ENCODE data around the gene ROCK2. TPM values are rescaled to one million over a fixed set of nuclear protein-coding genes. Genes with fewer than 3 reads are reported as not detected.

Gene ROCK2
- total and polyA plus RNA-seq, 2 donors (not counting 1 experiment from before 2014, with no cell fraction given), result 32.0 to 58.1 TPM

GRCh38 chr2:11159574-11160170, 184.8 kb downstream of the ROCK2 start:
- no peak for DNase-seq (ENCODE audit: low read depth in 2 of 2)
- no peak overlapping the region for H2AFZ ChIP-seq (ENCODE audit: low read length)
- no peaks in the 10 kb centered on the region for H4K20me1 ChIP-seq (ENCODE audit: control insufficient read depth, extremely low read depth, insufficient read depth, low read length)
- TF ChIP-seq EZH2 (IDR thresholded peaks at IDR 0.05; ENCODE audit: low read length, missing control alignments), result no peak
- TF ChIP-seq, protein P1, sequence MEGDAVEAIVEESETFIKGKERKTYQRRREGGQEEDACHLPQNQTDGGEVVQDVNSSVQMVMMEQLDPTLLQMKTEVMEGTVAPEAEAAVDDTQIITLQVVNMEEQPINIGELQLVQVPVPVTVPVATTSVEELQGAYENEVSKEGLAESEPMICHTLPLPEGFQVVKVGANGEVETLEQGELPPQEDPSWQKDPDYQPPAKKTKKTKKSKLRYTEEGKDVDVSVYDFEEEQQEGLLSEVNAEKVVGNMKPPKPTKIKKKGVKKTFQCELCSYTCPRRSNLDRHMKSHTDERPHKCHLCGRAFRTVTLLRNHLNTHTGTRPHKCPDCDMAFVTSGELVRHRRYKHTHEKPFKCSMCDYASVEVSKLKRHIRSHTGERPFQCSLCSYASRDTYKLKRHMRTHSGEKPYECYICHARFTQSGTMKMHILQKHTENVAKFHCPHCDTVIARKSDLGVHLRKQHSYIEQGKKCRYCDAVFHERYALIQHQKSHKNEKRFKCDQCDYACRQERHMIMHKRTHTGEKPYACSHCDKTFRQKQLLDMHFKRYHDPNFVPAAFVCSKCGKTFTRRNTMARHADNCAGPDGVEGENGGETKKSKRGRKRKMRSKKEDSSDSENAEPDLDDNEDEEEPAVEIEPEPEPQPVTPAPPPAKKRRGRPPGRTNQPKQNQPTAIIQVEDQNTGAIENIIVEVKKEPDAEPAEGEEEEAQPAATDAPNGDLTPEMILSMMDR (conservative IDR thresholded peaks at IDR 0.05 in 1 of 2, IDR thresholded peaks at IDR 0.05 in 1 of 2; ENCODE audit: low read depth in 1 of 2, low read length in 2 of 2), result no peak
- H3K27me3 ChIP-seq (ENCODE audit: control insufficient read depth, insufficient read depth, low read length), result no peaks in the 10 kb centered on the region
- H3K4me1 ChIP-seq (ENCODE audit: control insufficient read depth, extremely low read depth, insufficient read depth, low read length), result peaks cover 4% of the 10 kb centered on the region
- no peak overlapping the region for H3K4me3 ChIP-seq (replicated peaks in 1 of 4; ENCODE audit: control extremely low read depth in 1 of 4, insufficient read depth in 1 of 4, low read depth in 3 of 4, low read length in 4 of 4)
- H3K79me2 ChIP-seq (ENCODE audit: control insufficient read depth, insufficient read depth, low read length), result no peaks in the 10 kb centered on the region
- H3K27ac ChIP-seq (ENCODE audit: insufficient read depth, low read length), result no peak overlapping the region
- no peak overlapping the region for H3K4me2 ChIP-seq (ENCODE audit: extremely low read depth, insufficient read depth, low read length)
- no peak overlapping the region for H3K9ac ChIP-seq (ENCODE audit: insufficient read depth, low read length)
- no peaks in the 10 kb centered on the region for H3K36me3 ChIP-seq (ENCODE audit: control insufficient read depth, insufficient read depth, low read length)
- no peaks in the 10 kb centered on the region for H3K9me3 ChIP-seq (ENCODE audit: control insufficient read depth, insufficient read depth, low read depth, low read length)

GRCh38 chr2:11158916-11159573, 185.4 kb downstream of the ROCK2 start:
- no peak overlapping the region for H3K9ac ChIP-seq (ENCODE audit: insufficient read depth, low read length)
- H3K27me3 ChIP-seq (ENCODE audit: control insufficient read depth, insufficient read depth, low read length), result no peaks in the 10 kb centered on the region
- H3K36me3 ChIP-seq (ENCODE audit: control insufficient read depth, insufficient read depth, low read length), result no peaks in the 10 kb centered on the region
- no peak overlapping the region for H3K4me3 ChIP-seq (replicated peaks in 1 of 4; ENCODE audit: control extremely low read depth in 1 of 4, insufficient read depth in 1 of 4, low read depth in 3 of 4, low read length in 4 of 4)
- H3K27ac ChIP-seq (ENCODE audit: insufficient read depth, low read length), result no peak overlapping the region
- no peaks in the 10 kb centered on the region for H3K79me2 ChIP-seq (ENCODE audit: control insufficient read depth, insufficient read depth, low read length)
- peaks cover 8% of the 10 kb centered on the region for H3K4me1 ChIP-seq (ENCODE audit: control insufficient read depth, extremely low read depth, insufficient read depth, low read length)
- DNase-seq (ENCODE audit: low read depth in 2 of 2), result no peak
- no peak for TF ChIP-seq EZH2 (IDR thresholded peaks at IDR 0.05; ENCODE audit: low read length, missing control alignments)
- TF ChIP-seq, protein P1 (conservative IDR thresholded peaks at IDR 0.05 in 1 of 2, IDR thresholded peaks at IDR 0.05 in 1 of 2; ENCODE audit: low read depth in 1 of 2, low read length in 2 of 2), result no peak
- H4K20me1 ChIP-seq (ENCODE audit: control insufficient read depth, extremely low read depth, insufficient read depth, low read length), result no peaks in the 10 kb centered on the region
- H2AFZ ChIP-seq (ENCODE audit: low read length), result no peak overlapping the region
- no peaks in the 10 kb centered on the region for H3K9me3 ChIP-seq (ENCODE audit: control insufficient read depth, insufficient read depth, low read depth, low read length)
- no peak overlapping the region for H3K4me2 ChIP-seq (ENCODE audit: extremely low read depth, insufficient read depth, low read length)

DNA sequence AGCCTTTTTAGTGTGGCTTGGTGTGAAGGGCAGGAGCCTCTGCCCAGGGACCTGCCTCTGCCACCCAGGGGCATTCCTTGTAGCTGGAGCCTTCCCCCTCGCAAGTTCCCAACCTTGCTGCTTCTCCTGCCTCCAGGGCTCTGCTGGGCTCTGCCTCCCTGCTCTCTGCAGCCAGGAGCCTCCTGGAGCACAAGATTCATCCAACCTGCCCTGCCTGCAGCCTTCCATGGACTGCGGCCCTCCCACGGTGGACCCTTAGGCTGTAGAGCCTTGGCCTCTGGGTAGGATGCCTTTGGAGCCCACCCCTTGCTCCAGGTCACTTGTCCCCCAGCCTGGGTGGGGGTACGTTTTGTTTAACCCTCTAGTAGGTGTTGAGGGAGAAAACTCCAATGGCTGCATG, 186.7 kb downstream of the ROCK2 start:
- Histone ChIP-seq H3K9ac (ENCODE audit: insufficient read depth, low read length) (no peak overlapping the region), H3K27me3 (ENCODE audit: control insufficient read depth, insufficient read depth, low read length) (no peaks in the 10 kb centered on the region), H3K4me2 (ENCODE audit: extremely low read depth, insufficient read depth, low read length) (no peak overlapping the region), H2AFZ (ENCODE audit: low read length) (no peak overlapping the region), H3K79me2 (ENCODE audit: control insufficient read depth, insufficient read depth, low read length) (no peaks in the 10 kb centered on the region), H3K4me3 (replicated peaks in 1 of 4; ENCODE audit: control extremely low read depth in 1 of 4, insufficient read depth in 1 of 4, low read depth in 3 of 4, low read length in 4 of 4) (no peak overlapping the region), H3K27ac (ENCODE audit: insufficient read depth, low read length) (no peak overlapping the region), H4K20me1 (ENCODE audit: control insufficient read depth, extremely low read depth, insufficient read depth, low read length) (no peaks in the 10 kb centered on the region), H3K4me1 (ENCODE audit: control insufficient read depth, extremely low read depth, insufficient read depth, low read length) (peaks cover 8% of the 10 kb centered on the region), H3K36me3 (ENCODE audit: control insufficient read depth, insufficient read depth, low read length) (no peaks in the 10 kb centered on the region), H3K9me3 (ENCODE audit: control insufficient read depth, insufficient read depth, low read depth, low read length) (no peaks in the 10 kb centered on the region)
- TF ChIP-seq, protein P1 (conservative IDR thresholded peaks at IDR 0.05 in 1 of 2, IDR thresholded peaks at IDR 0.05 in 1 of 2; ENCODE audit: low read depth in 1 of 2, low read length in 2 of 2), result no peak
- no peak for TF ChIP-seq EZH2 (IDR thresholded peaks at IDR 0.05; ENCODE audit: low read length, missing control alignments)
- no peak for DNase-seq (ENCODE audit: low read depth in 2 of 2)
